NCI-H1105 (cell line): ENCODE results near the gene ARHGAP30.

ENCODE experiments used
- DNase-seq: peaks from one replicate; lab custom pipeline; 2025; lab: John Stamatoyannopoulos, UW

ARHGAP30 gene

GRCh38 chr1:161013488-161014230, 56.0 kb downstream of the ARHGAP30 start:
- no peak for DNase-seq

- DNase-seq, result no peak
Measured at GRCh38 chr1:161013131-161013487, 56.6 kb downstream of the ARHGAP30 start.

DNA sequence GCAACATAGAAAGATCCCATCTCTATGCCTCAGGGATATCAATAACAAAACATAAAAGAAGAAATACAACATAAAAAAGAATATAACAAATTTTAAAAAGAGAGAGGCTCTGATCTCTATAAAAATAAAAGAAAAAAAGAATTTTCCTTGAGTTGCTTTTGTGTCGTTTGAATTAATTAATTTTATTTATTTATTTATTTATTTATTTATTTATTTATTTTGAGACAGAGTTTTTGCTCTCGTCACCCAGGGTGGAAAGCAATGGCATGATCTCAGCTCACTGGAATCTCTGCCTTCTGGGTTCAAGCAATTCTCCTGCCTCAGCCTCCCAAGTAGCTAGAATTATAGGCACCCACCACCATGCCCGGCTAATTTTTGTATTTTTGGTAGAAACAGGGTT, 57.3 kb downstream of the ARHGAP30 start:
- DNase-seq, result no peak

DNA sequence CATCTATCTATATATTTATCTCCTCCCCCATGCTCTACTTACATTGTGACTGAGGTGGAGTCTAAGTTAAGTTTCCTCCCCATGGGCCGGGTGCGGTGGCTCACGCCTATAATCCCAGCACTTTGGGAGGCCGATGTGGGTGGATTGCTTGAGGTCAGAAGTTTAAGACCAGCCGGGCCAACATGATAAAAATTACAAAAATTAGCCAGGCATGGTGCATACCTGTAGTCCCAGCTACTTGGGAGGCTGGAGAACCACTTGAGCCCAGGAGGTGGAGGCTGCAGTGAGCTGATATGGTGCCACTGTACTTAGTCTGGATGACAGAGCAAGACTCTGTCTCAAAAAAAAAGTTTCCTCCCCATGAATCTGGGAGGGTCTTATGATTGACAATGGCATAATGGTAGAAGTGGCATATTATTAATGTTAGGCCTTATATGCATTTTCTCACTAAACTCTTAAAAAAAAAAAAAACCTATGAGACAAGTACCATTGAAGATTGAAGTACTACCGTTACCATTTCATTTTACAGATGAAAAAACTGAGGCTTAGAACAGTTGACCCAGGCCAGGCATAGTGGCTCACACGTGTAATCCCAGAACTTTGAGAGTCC, 60.0 kb downstream of the ARHGAP30 start:
- DNase-seq, result no peak

GRCh38 chr1:161008869-161009510, 60.7 kb downstream of the ARHGAP30 start:
- DNase-seq, result no peak

DNA sequence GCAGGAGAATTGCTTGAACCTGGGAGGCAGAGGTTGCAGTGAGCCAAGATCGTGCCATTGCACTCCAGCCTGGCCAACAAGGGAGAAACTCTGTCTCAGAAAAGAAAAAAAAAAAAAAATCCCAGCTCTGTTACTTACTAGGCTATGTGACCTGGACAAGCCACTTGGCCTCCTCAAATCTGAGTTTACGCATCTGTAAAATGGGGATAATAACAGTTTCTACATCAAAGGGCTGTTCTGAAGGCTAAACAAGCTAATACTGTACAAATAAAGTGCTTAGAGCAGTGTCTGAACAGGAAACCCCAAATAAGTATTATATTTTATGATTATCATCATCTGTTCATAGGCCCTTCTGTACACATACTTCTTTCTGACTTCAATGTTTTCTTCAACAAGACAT, 62.3 kb downstream of the ARHGAP30 start:
- DNase-seq, result no peak

DNA sequence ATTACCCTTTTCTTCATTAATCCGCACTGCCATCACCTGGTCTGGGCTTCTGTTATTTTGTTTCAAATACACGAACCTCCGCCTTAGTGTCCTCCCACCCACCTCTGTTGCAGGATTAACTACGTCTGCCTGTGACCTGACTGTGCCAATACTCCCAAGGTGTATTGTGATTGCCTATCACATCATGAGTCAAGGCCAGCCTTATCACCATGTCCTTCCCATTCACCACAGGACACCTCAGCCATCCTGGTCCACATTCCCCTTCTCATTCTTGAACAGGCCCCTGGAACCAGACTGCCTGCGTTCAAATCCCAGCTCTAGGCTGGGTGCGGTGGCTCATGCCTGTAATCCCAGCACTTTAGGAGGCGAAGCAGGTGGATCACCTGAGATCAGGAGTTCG, 63.1 kb downstream of the ARHGAP30 start:
- no peak for DNase-seq

- peak; percentile 53 for DNase-seq
Measured at GRCh38 chr1:161001525-161001924, 68.2 kb downstream of the ARHGAP30 start.

DNA sequence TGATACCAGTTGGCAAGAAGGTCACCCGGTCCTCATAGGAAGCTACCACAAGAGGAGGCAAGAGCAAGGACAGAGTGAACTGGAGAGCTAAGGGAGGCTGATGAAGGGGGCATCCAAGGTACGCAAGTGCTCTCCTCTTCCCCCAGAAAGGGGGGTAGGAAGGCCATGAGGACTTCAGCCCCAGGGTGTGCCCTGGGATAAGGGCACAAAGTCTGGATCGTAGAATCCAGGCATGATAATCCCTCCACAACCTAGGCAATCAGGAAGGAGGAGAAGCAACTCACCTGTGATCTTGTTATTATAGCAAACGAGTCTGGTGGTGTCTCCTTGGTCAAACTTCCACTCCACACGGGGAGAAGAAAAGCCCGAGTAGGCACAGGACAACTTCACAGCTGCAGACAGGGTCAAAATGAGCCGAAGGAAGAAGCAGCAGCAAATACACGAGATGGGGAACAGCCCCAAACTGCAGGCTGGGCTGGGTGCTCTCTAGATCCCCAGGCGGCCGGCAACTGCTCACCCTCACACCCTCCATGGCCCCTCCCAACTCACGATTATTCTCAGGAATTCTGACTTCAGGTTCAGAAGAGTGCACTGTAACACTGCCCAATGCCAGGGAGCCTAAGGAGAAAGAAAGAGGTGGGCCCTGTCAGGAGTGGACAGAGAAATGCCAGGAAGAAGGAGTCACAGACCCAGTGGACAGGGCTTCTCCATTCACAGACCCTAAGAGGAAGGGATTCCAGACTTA, 68.8 kb downstream of the ARHGAP30 start:
- DNase-seq, result no peak

DNA sequence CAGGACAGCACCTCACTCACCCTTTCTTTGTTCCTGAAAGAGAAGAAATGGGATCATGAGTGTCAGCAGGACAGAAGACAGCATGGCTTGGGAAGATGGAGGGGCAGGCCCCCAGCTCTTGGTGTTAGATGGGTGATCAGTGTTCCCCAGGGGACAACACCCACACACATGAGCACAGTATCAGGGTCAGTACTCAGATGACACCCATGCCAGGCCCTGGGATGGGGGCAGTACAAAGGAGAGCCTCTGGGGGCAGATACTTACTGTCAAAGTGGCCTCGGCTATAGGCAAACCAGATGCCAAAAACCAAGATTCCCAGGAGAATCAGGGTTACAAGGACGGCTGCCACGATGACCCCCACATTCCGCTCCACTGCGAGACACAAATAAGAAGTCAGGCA, 70.3 kb downstream of the ARHGAP30 start:
- no peak for DNase-seq

- DNase-seq, result no peak
Measured at GRCh38 chr1:160997323-160998038, 72.2 kb downstream of the ARHGAP30 start.
